DOHH2 (cell line): ENCODE results near the gene MOB4.

Experiments
- CTCF ChIP-seq: fragments of 200-600 bp; sonication (generic); IDR thresholded peaks from one replicate; pipeline ENCODE4 v1.5.1; 2014; ENCODE audit warnings: antibody characterized with exemption, mild to moderate bottlenecking, low read depth, low read length; ENCODE audit not compliant: poor library complexity, severe bottlenecking
- EZH2phosphoT487 ChIP-seq: fragments of 200-600 bp; sonication (generic); IDR thresholded peaks from 2 replicates; pipeline ENCODE4 v1.6.1; 2017; ENCODE audit warnings: borderline replicate concordance, mild to moderate bottlenecking, antibody characterized with exemption, low read length, moderate library complexity, mixed read lengths

GRCh38 chr2:197547163-197547900 is 31.5 kb downstream of the MOB4 start:
- TF ChIP-seq CTCF = no peak
- TF ChIP-seq EZH2phosphoT487 = no peak
